GM12878 (cell line): Measurements from ENCODE around the gene CERT1. TPM values are rescaled to one million over a fixed set of nuclear protein-coding genes. Genes with fewer than 3 reads are reported as not detected.

Experiments used
- ATAC-seq: fragments of 200-7000 bp; cut with Tn5 transposase; 3 replicates; pipeline ENCODE4 v1.9.1; 2020; ENCODE audit warnings: mild to moderate bottlenecking, moderate library complexity
- BruUV-seq: library from RNA; stranded (reverse); fragments of 400-500 nt; replicated peaks from 2 replicates; lab custom pipeline; 2021; lab: Mats Ljungman, UMichigan
- CTCF ChIA-PET: fragments of 300-600 bp; sonication (Branson Sonifier 250); formaldehyde crosslinking; extraction: SDS; loops from one replicate; lab custom pipeline; 2021; ENCODE audit warnings: inconsistent platforms; lab: Yijun Ruan, JAX
- POLR2A ChIA-PET: fragments of 350-600 bp; formaldehyde crosslinking; extraction: SDS; loops from one replicate; lab custom pipeline; 2021; ENCODE audit warnings: inconsistent platforms; lab: Charles Lee
- RAD21 ChIA-PET: fragments of 300-600 bp; sonication (Branson Sonifier 250); formaldehyde crosslinking; loops from one replicate; lab custom pipeline; 2023; ENCODE audit warnings: antibody characterized with exemption; ENCODE audit not compliant: unreplicated experiment; lab: Charles Lee
- SMC1A ChIA-PET: fragments of 300-600 bp; sonication (Branson Sonifier 250); formaldehyde crosslinking; loops from one replicate; lab custom pipeline; 2023; ENCODE audit not compliant: unreplicated experiment, uncharacterized antibody; lab: Charles Lee
- DNase-seq: peaks from one replicate; pipeline ENCODE4 v3.0.0-alpha.2; 2011; ENCODE audit warnings: low read depth, low spot score
- FAIRE-seq: peaks from 3 replicates; lab custom pipeline; 2011; peaks lifted over from hg19 to GRCh38; lab: Jason Lieb, UNC
- H2AFZ ChIP-seq: 2 replicates; pipeline ENCODE4 v1.6.0; 2011; ENCODE audit warnings: low read depth, low read length, control low read depth; ENCODE audit not compliant: control insufficient read depth
- H3K27ac ChIP-seq: 2 replicates; pipeline ENCODE4 v1.5.1; 2011; ENCODE audit warnings: control low read depth; ENCODE audit not compliant: control insufficient read depth, insufficient read depth
- H3K27me3 ChIP-seq, 2 experiments: replicated peaks in 1 of 2; 2 replicates each; pipeline versions ENCODE4 v1.6.0 to v1.6.1; 2011; ENCODE audit warnings: low read length in 1 of 2; ENCODE audit not compliant: control insufficient read depth in 2 of 2, insufficient read depth in 2 of 2
- H3K36me3 ChIP-seq, 2 experiments: 2 replicates each; pipeline ENCODE4 v1.5.1; 2011; ENCODE audit warnings: low read length in 1 of 2; ENCODE audit not compliant: control insufficient read depth in 2 of 2, insufficient read depth in 2 of 2
- H3K4me1 ChIP-seq: 2 replicates; pipeline ENCODE4 v1.6.1; 2011; ENCODE audit warnings: mild to moderate bottlenecking, low read length, moderate library complexity, mixed read lengths; ENCODE audit not compliant: control insufficient read depth, insufficient read depth
- H3K4me2 ChIP-seq: 2 replicates; pipeline ENCODE4 v1.6.0; 2011; ENCODE audit warnings: control low read depth; ENCODE audit not compliant: control insufficient read depth, insufficient read depth
- H3K4me3 ChIP-seq: fragments of 200-600 bp; sonication (generic); 2 replicates; pipeline ENCODE4 v1.5.1; 2016
- H3K79me2 ChIP-seq: 2 replicates; pipeline ENCODE4 v1.6.0; 2011; ENCODE audit warnings: low read length; ENCODE audit not compliant: control insufficient read depth, insufficient read depth
- H3K9ac ChIP-seq: 2 replicates; pipeline ENCODE4 v1.8.0; 2011; ENCODE audit warnings: low read length, control low read depth, mixed read lengths; ENCODE audit not compliant: control insufficient read depth, insufficient read depth
- H3K9me3 ChIP-seq: replicated peaks from 3 replicates; pipeline ENCODE4 v1.5.1; 2011; ENCODE audit warnings: mild to moderate bottlenecking, low read length; ENCODE audit not compliant: control insufficient read depth, insufficient read depth
- H4K20me1 ChIP-seq: 2 replicates; pipeline ENCODE4 v1.6.0; 2011; ENCODE audit not compliant: control insufficient read depth, insufficient read depth
- ATF7 ChIP-seq: fragments of 450-650 bp; IDR thresholded peaks from 2 replicates; pipeline ENCODE4 v1.6.1; 2016; ENCODE audit warnings: low read depth, mild to moderate bottlenecking
- CBX5 ChIP-seq: sonication (generic); IDR thresholded peaks from 2 replicates; pipeline ENCODE4 v1.6.1; 2016; ENCODE audit warnings: low read depth, moderate library complexity, mild to moderate bottlenecking, inconsistent platforms
- ETV6 ChIP-seq, 2 experiments: fragments of 450-650 bp in 1 of 2; IDR thresholded peaks in 1 of 2; conservative IDR thresholded peaks in 1 of 2; 2 replicates each; pipeline ENCODE4 v1.6.1; 2014; ENCODE audit warnings: antibody characterized with exemption in 1 of 2, borderline replicate concordance in 1 of 2, low read depth in 1 of 2, mild to moderate bottlenecking in 1 of 2, moderate library complexity in 1 of 2
- GABPA ChIP-seq: IDR thresholded peaks from 2 replicates; pipeline ENCODE4 v1.6.1; 2014; ENCODE audit warnings: antibody characterized with exemption, low read depth, mild to moderate bottlenecking, inconsistent platforms
- GATAD2B ChIP-seq: fragments of 450-650 bp; conservative IDR thresholded peaks from 2 replicates; pipeline ENCODE4 v1.6.1; 2017; ENCODE audit warnings: low read depth, mild to moderate bottlenecking, moderate library complexity
- IKZF2 ChIP-seq, 2 experiments: fragments of 450-650 bp; IDR thresholded peaks; 2 replicates each; pipeline ENCODE4 v1.6.1; 2017; ENCODE audit warnings: mild to moderate bottlenecking in 2 of 2, moderate library complexity in 2 of 2
- JUNB ChIP-seq: IDR thresholded peaks from 2 replicates; pipeline ENCODE4 v1.6.1; 2016; ENCODE audit warnings: antibody characterized with exemption, mild to moderate bottlenecking
- MEF2A ChIP-seq: IDR thresholded peaks from 2 replicates; pipeline ENCODE4 v1.6.1; 2011; ENCODE audit warnings: low read depth, mild to moderate bottlenecking, low read length, moderate library complexity; ENCODE audit not compliant: insufficient read depth
- MEF2B ChIP-seq: fragments of 450-650 bp; IDR thresholded peaks from 2 replicates; pipeline ENCODE4 v1.6.1; 2018; ENCODE audit warnings: mild to moderate bottlenecking, moderate library complexity; ENCODE audit not compliant: partially characterized antibody, poor library complexity, severe bottlenecking
- NBN ChIP-seq: fragments of 450-650 bp; IDR thresholded peaks from 2 replicates; pipeline ENCODE4 v1.6.1; 2016
- RAD21 ChIP-seq: IDR thresholded peaks from 2 replicates; pipeline ENCODE4 v1.6.1; 2011; ENCODE audit warnings: mild to moderate bottlenecking, low read depth, low read length, moderate library complexity; ENCODE audit not compliant: insufficient read depth
- RUNX3 ChIP-seq: IDR thresholded peaks from 2 replicates; pipeline ENCODE4 v1.6.1; 2012; ENCODE audit warnings: low read length, inconsistent platforms
- SPI1 ChIP-seq: IDR thresholded peaks from 2 replicates; pipeline ENCODE4 v1.6.1; 2011; ENCODE audit warnings: low read depth, mild to moderate bottlenecking, low read length, moderate library complexity, borderline replicate concordance; ENCODE audit not compliant: insufficient read depth
- STAT1 ChIP-seq: fragments of 450-650 bp; conservative IDR thresholded peaks from 2 replicates; pipeline ENCODE4 v1.6.1; 2014; ENCODE audit warnings: antibody characterized with exemption, mild to moderate bottlenecking
- WRNIP1 ChIP-seq: IDR thresholded peaks from 2 replicates; pipeline ENCODE4 v1.6.1; 2011; ENCODE audit warnings: low read depth, low read length, improper control_type of control experiment, borderline replicate concordance
- WGBS: methylation state at CpG from one replicate; pipeline ENCODE4 v1.1.6; 2016; ENCODE audit warnings: low lambda C conversion rate; ENCODE audit not compliant: insufficient replicate concordance, insufficient coverage; ENCODE audit errors: missing lambda C conversion rate; 5-methylcytosine and 5-hydroxymethylcytosine counted together
- in situ Hi-C: fragments of 300-500 bp; cut with MboI; formaldehyde crosslinking; loops from 9 replicates; pipeline ENCODE4 v1.14.3; 2018; ENCODE audit warnings: mixed read lengths
- intact Hi-C: fragments of 100-400 bp; cut with micrococcal nuclease; formaldehyde crosslinking; loops from one replicate; pipeline ENCODE4 v1.14.2; 2022; ENCODE audit not compliant: unreplicated experiment
- polyA plus RNA-seq, 11 experiments: library from polyadenylated mRNA; depleted of rRNA in 4 of 11; unstranded in 6 of 11; stranded (reverse) in 5 of 11; fragments of >200 nt; fragmentation: Nextera tagmentation in 4 of 11; fragmentation: Illumina TruSeq in 1 of 11; extraction: Ambion mirVana in 4 of 11; extraction: Trizol in 1 of 11; gene quantifications; 1 replicate in 1 of 11; 2 replicates in 10 of 11; pipeline versions ENCODE4 v1.2.1 to v1.2.3, GENCODE V29; 2011 to 2016; ENCODE audit warnings: inconsistent platforms in 2 of 11, missing spikeins in 2 of 11, low read depth in 1 of 11
- total RNA-seq, 4 experiments: library from RNA; depleted of rRNA in 3 of 4; stranded (reverse); fragments of >200 nt in 3 of 4; fragmentation: Illumina TruSeq in 1 of 4; extraction: Trizol in 1 of 4; gene quantifications; 2 replicates each; pipeline versions ENCODE4 v1.2.1 to v1.2.3, GENCODE V29; 2013 to 2021
- TF ChIP-seq, protein P1 (sequence below): fragments of 450-650 bp; IDR thresholded peaks from 2 replicates; pipeline ENCODE4 v1.6.1; 2016; ENCODE audit warnings: mild to moderate bottlenecking
- TF ChIP-seq, protein P2 (sequence below): IDR thresholded peaks from 2 replicates; pipeline ENCODE4 v1.6.1; 2012; ENCODE audit warnings: mild to moderate bottlenecking, low read depth, low read length

The CERT1 gene
- total and polyA plus RNA-seq, 10 of the 15 experiments (the other 5 are each of a cell fraction or from before 2014, with no cell fraction given): 7.7 to 36.7 (median 25.6) TPM

DNA sequence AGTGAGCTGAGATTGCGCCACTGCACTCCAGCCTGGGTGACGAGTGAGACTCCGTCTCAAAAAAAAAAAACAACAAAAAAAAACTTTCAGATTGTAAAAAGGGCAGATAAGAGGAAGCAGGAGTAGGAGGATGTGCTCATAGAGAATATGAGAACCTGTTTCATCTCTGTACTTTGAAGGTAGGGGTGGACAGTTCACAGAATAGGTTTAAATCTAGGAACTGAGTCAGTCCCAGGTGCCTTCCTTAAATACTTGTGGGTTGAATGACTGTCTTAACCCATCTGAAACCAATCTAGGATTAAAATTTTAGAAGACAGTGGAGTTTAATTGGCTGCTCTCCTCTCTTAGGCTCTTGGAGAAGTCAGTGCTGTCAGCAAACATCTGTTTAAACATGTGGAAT, 12.6 kb upstream of the CERT1 start:
- peak; percentile 54 for FAIRE-seq
- H3K36me3 ChIP-seq: peaks cover 0 to 2% of the 10 kb centered on the region in 2 experiments; a peak in 2 of 4 replicates
- peaks cover 89% of the 10 kb centered on the region for H3K79me2 ChIP-seq
- peaks cover 34% of the 10 kb centered on the region for H3K4me1 ChIP-seq
- H4K20me1 ChIP-seq: no peaks in the 10 kb centered on the region
- no peak overlapping the region for H2AFZ ChIP-seq
- no peak overlapping the region for H3K9ac ChIP-seq
- peaks cover 18% of the 10 kb centered on the region for H3K9me3 ChIP-seq
- intact Hi-C loops (no loop called here), in situ Hi-C loops (no loop called here)
- DNase-seq: peak; percentile 79
- ATAC-seq: peak; percentile 88
- SMC1A ChIA-PET: interaction anchor here (0.8 to 2.7 kb wide), 10 partner anchors 9 to 157 kb away, joined by 3 to 26 read pairs (median 6); partner anchors contain the start of gene POLK
- H3K4me3 ChIP-seq: peak overlapping the region; percentile 6; the same call in 1 of the 2 replicates
- RAD21 ChIA-PET: interaction anchor here (0.7 to 1.9 kb wide), 7 partner anchors 8 to 155 kb away, joined by 3 to 16 read pairs (median 3); partner anchors contain the start of gene POLK
- 0% methylated on average over 3 of the region's 3 CpGs for WGBS
- CTCF ChIA-PET: interaction anchor here (0.7 to 1.4 kb wide), 5 partner anchors 14 to 51 kb away, joined by 3 to 4 read pairs (median 4); no protein-coding TSS in a partner anchor
- H3K4me2 ChIP-seq: peak overlapping the region; percentile 63
- no TSS peak for BruUV-seq
- no peaks in the 10 kb centered on the region for H3K27me3 ChIP-seq
- H3K27ac ChIP-seq: peak overlapping the region; percentile 59
- POLR2A ChIA-PET: interaction anchor here (0.6 to 1.5 kb wide), 8 partner anchors 10 to 51 kb away, joined by 3 to 7 read pairs (median 4); no protein-coding TSS in a partner anchor
- TF ChIP-seq GABPA (peak; percentile 25; the same call in 1 of the 2 replicates), JUNB (peak; percentile 85), ATF7 (peak; percentile 72), RAD21 (0 out of 2 replicates have a peak, but pooled peaks have one; percentile 0), IKZF2 (IDR thresholded peaks at IDR 0.05) (peak; percentile 52 to 67; a peak in 2 of 4 replicates), GATAD2B (no peak), CBX5 (peak; percentile 45; the same call in 1 of the 2 replicates), WRNIP1 (no peak), NBN (peak; percentile 77), ETV6 (conservative IDR thresholded peaks at IDR 0.05 in 1 of 2, IDR thresholded peaks at IDR 0.05 in 1 of 2; ENCODE audit: borderline replicate concordance in 1 of 2, low read depth in 1 of 2) (peak in 1 of 2 experiments; percentile 52; a peak in 1 of 4 replicates), MEF2B (no peak), RUNX3 (peak; percentile 84), STAT1 (no peak), SPI1 (peak; percentile 61), MEF2A (peak; percentile 90)
- TF ChIP-seq, protein P1, sequence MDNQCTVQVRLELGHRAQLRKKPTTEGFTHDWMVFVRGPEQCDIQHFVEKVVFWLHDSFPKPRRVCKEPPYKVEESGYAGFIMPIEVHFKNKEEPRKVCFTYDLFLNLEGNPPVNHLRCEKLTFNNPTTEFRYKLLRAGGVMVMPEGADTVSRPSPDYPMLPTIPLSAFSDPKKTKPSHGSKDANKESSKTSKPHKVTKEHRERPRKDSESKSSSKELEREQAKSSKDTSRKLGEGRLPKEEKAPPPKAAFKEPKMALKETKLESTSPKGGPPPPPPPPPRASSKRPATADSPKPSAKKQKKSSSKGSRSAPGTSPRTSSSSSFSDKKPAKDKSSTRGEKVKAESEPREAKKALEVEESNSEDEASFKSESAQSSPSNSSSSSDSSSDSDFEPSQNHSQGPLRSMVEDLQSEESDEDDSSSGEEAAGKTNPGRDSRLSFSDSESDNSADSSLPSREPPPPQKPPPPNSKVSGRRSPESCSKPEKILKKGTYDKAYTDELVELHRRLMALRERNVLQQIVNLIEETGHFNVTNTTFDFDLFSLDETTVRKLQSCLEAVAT: peak; percentile 46; the same call in 1 of the 2 replicates
- TF ChIP-seq, protein P2, sequence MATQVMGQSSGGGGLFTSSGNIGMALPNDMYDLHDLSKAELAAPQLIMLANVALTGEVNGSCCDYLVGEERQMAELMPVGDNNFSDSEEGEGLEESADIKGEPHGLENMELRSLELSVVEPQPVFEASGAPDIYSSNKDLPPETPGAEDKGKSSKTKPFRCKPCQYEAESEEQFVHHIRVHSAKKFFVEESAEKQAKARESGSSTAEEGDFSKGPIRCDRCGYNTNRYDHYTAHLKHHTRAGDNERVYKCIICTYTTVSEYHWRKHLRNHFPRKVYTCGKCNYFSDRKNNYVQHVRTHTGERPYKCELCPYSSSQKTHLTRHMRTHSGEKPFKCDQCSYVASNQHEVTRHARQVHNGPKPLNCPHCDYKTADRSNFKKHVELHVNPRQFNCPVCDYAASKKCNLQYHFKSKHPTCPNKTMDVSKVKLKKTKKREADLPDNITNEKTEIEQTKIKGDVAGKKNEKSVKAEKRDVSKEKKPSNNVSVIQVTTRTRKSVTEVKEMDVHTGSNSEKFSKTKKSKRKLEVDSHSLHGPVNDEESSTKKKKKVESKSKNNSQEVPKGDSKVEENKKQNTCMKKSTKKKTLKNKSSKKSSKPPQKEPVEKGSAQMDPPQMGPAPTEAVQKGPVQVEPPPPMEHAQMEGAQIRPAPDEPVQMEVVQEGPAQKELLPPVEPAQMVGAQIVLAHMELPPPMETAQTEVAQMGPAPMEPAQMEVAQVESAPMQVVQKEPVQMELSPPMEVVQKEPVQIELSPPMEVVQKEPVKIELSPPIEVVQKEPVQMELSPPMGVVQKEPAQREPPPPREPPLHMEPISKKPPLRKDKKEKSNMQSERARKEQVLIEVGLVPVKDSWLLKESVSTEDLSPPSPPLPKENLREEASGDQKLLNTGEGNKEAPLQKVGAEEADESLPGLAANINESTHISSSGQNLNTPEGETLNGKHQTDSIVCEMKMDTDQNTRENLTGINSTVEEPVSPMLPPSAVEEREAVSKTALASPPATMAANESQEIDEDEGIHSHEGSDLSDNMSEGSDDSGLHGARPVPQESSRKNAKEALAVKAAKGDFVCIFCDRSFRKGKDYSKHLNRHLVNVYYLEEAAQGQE: no peak
